Skeletal muscle cell (primary cell): ENCODE data around the gene ARL14EPL.
A peak's percentile ranks its signal among the peaks of the same experiment; 100 is the strongest.

Experiments
- DNase-seq: peaks from one replicate; pipeline ENCODE4 v3.0.0-alpha.2; 2010; ENCODE audit warnings: low read depth
- H3K4me3 ChIP-seq: 2 replicates; pipeline ENCODE4 v1.5.1; 2011; ENCODE audit warnings: low read depth, mild to moderate bottlenecking, control low read depth, low read length, moderate library complexity

Gene ARL14EPL

DNA sequence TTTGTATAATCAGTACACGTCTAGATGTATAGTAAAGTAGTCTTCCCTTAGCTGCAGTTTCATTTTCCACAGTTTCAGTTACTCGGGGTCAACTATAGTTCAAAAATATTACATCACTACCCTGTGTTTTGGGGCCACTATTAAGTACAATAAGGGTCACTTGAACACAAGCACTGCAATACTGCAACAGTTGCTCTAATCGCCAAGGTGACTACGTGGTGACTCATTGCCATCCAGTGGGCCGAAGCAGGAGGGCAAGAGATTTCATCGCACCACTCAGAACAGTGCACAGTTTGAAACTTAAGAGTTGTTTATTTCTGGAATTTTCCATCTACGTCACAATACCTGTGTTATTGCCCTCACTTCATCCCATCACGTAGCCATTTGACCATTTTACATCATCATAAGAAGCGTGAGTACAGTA is at the start of gene ARL14EPL:
Gene ARL14EPL, plus strand, starts transcription at position 379 of the 424 bp plus-strand sequence. CDS start 18,994 bp downstream, outside the sequence.
- H3K4me3 ChIP-seq, result no peak within 1 kb of the TSS
- peak; percentile 80 for DNase-seq

DNA sequence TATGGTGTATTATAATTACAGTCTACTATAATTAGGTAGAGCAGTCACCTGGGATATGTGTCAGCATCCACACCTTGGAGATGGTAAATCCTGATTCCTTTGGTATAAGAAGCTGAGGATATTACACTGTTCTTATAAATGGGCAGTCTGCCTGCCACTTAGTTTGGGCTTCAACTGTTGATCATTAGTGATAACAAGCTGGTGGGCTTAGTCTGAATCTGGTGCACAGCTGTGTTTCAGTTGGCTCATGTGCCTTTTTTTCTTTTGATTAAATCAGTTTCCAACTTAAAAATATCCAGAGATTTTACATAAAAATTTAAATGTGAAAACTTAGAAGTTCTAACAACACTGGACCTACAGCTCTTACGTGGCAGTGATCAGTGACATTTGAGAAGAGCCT is 48.8 kb upstream of the ARL14EPL start:
- DNase-seq, result no peak
- no peak overlapping the region for H3K4me3 ChIP-seq

DNA sequence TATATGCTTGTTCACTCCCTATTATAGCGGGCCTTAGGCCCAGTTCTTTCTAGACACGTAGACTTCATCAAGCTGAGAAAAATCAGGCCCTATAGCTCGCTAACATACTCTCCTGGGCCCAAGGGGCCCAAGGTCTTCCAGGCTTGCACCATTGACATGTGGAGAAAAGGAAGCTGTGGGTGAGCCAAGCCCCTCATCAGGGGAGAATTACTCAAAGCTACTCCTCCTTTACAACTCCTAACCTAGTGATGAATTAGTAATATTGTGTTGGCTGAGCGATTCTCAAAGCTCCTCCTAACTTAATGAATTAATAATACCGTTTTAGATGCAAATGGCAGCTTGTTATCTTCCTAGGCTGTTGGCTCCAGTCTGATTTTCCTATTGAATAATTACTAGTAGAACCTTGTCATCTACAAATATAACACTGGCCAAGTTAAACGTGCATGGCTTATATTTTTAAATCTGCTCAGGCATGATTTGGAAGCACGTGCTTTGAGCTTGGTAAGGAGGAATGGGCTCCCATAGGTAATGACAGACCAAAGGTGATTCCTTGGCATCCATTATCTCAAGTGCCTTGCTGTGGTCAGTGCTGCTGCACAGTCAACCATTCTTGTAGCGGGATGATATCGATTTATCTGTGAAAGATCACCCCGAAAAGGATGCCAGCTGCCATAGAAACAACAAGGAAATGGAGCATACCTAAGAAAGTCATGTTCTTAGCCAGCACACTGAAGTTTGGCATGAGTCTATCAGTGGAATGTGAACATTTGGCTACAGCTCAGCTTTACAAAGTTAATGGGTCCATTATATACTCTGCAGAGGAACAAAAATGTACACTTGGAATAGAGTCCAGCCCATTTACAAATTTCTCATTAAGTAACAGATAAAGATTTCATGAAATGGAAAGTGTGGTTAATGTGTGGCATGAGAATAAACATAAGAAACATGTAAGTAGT is 46.2 kb upstream of the ARL14EPL start:
- no peak overlapping the region for H3K4me3 ChIP-seq
- no peak for DNase-seq

DNA sequence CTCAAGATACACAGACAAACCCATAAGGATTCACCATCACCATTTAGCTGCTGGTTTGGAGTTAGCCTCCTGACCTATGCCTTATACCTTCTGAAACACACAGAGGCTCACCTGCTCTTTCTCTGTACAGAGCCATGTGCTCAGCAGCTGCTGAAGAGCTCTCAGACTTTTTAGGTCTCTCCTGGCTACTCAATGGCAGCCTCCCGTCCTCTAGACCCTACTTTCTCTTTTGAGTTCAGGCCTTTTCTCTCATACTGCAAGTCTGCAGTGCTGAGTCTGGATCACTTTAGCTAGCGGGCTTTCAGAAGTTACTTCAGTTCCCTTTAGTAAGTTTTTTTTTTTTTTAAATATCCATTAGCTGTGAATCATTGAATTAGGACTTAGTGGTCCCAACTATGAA is 44.3 kb upstream of the ARL14EPL start:
- no peak for DNase-seq
- H3K4me3 ChIP-seq, result no peak overlapping the region

DNA sequence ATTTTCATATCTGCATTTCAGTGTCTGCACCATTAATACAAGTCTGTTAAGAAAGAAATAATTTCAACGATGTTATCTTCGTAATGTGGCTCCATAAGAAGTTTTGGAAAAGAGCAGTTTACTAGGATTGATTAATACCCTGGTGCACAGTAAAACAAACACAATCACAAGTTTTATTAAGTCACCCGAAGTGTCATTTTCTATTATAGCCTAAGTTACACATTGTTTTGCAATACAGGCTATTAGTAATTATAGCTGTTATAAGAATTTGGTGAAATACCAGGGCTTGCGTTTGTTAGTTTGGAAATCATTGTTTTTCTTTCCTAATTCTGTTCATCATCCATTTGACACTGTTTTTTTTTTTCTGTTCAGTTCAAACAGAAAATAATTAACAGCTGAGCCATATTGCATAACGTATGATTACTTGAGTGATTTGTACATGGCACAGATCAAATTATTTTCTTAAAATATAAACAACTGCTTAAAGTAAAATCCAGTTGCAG is 39.4 kb upstream of the ARL14EPL start:
- no peak for DNase-seq
- no peak overlapping the region for H3K4me3 ChIP-seq

DNA sequence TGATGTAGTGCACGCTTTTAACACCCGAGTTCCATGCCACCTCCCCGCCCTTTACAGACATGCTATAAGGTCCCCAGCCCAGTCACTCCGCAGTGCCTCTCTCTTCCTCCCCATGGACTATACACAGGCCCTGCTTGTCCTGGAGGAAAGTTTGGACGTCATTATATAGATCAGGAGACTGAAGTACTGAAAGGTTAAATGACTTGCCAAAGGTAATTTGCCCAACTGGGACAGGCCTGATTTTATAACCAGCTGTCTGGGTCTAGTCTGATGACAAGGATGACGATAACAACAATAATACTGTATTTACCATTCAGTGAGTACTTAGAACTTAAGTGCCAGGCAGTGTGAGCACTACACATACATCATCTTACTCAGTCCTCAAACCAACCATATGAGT is 36.9 kb upstream of the ARL14EPL start:
- no peak overlapping the region for H3K4me3 ChIP-seq
- no peak for DNase-seq

DNA sequence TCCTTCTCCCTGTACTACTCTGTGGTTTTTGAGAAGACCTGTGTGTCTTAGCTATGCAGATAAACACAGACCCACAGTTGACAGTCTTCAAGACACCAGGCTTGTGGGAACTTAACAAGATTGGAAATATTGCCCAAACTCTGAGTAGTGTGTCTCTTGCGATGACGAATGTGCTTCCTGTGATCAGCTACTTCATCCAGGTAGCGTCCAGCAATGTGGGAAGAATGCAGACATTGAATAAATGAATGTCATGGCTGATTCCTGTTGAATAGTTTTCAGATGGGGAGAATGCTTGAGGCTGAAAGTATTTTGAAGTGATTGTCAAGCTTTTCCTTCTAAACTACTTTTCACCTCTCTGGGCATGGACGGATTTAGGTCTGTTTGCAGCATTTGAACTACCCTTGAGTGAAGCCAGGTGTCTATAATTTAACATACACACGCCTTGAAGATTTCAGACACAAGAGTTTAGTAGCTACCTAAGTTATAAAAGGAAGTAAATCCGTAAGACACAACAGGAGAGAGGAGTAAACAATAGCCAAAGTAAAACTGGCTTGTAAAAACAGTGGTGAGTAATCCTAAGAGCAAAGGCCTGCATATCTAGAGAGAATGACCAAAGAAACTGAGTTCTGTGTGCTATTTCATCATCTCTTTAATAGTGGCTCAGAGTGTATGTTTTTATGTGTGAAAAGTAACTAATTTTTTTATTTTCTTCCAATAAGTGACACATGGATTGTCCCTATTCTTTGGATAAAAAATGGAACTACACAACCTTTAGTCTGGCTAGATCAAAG is 30.0 kb upstream of the ARL14EPL start:
- DNase-seq, result no peak

DNA sequence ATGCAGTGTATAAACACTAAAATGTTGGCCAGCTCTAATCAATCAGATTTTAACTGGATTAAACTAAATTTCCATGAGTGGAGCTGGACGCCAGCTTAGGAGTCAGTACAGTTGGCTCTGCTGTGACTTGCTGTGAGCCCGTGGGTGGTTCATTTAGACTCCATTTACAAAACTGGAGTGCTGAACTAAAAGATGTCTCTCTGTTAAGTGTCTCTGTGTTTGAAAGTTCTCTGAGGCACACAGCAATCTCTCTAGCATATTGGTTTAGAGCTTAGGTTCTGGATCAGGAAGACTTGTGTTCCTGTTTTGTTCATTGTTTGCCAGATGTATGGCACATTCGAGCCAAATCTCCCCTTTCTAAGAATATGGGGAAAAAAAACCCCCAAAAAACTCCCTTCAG is 28.0 kb upstream of the ARL14EPL start:
- DNase-seq, result no peak
- H3K4me3 ChIP-seq, result no peak overlapping the region

More for the DNA sequence above, 30.0 kb upstream of the ARL14EPL start:
- no peak overlapping the region for H3K4me3 ChIP-seq

DNA sequence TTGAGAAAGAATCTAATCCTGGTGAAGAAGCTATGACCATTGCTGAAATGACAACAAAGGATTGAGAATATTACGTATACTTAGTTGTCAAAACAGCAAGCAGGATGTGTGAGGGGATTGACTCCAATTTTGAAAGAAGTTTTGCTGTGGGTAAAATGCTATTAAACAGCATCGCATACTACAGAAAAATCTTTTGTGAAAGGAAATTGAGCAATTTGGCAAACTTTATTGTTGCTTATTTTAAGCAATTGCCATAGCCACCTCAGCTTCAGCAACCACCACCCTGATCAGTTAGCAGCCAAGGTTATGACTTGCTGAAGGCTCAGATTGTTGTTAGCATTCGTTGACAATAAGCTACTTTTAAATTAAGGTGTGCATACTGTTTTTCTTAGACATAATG is 22.5 kb upstream of the ARL14EPL start:
- DNase-seq, result no peak
- no peak overlapping the region for H3K4me3 ChIP-seq

DNA sequence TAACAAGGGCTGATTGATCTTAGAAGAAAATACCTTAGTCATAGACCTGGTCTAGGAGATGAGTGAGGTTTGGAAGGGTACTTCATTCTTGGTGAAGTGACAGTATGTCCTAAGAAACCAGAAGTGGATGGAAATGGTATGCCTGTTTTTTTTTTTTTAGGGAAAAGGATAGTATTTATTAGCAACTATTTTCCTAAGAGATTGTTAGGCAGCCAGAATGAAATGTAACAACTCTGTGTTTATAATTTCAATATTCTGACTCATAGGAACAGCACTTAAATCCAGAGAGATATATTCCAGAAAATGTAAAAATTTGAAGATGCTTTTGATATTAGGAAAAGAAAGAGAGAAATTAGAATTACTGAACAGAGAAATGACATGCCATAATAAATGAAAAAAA is 21.2 kb upstream of the ARL14EPL start:
- H3K4me3 ChIP-seq, result no peak overlapping the region
- no peak for DNase-seq

DNA sequence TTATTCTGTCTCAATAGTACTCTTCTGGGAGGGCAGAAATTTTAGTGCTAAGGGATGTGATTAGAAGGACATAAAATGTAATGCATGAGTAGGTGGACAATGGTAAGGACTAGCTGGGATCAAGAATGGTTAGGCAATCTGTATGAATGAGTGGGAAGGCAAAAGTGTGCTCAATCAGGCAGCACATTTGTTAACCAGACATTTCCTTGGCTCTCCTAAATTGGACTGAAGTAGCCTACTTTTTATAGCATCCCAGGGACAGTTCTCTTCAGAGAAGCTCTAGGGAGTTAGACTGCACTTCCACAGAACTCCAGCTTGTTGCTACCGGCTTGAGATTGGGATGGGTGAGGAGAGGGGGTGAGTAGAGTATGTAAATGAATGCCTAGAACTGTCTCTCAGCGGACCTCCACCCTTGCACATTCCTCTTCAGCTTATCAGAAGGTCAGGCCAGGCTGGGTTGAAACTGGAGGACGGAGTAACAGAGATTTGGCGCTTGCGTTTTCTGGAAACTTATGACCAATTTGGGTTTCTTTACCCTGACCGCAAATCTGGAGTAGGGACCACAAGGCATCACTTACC is 19.0 kb upstream of the ARL14EPL start:
- no peak overlapping the region for H3K4me3 ChIP-seq
- DNase-seq, result peak; percentile 13

DNA sequence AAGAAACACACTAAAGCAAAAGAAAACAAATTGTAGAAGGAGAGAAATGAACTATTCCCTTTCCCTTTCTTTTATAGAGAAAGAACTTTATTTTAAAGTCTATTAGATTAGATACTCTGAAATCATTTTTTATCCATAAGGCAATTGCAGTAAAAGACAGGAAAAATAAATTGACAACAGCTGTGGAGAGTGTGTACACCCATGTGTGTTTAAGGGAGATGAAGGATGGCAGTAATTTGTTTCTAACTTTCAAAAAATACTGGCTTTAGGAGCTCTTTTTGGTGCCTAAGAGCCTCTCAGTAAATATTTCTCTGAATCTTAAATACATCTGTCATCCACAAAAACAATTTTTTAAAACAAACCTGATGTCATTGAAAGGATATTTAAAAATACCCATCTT is 18.3 kb upstream of the ARL14EPL start:
- no peak overlapping the region for H3K4me3 ChIP-seq
- no peak for DNase-seq

DNA sequence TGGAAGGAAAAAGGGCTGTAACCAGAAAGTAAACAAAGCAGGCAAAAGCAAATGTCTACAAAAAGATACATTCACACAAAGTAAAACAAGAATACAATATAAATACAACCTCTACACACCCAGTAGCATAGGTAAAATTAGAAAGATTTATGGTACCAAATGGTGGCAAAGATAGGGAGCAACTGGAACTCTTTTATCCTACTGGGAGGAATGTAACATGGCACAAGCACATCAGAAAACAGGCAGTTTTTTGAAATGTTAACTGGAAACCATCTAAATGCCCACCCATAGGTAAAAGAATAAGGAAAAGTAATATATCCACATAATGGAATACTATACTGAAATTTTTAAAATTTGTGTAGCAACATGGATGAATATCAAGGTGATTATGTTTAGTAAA is 8.7 kb upstream of the ARL14EPL start:
- H3K4me3 ChIP-seq, result no peak overlapping the region
- no peak for DNase-seq

DNA sequence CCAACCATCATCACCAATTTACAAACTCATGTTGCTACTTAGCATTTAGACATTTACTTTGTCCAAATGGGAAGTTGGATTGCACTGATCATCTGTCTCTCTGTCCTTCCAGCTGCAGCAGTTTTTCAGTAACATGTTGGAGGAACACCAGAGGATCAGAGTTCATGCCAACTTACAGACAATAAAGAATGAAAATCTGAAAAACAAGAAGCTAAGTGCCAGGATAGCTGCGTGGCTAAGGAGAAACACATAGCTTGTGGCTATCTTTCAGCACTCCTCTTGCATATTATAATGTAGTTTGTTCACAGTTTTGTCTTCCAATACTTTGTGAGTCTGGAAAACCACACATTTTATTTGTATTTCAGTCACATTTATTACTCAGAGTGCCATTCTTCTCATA is 6.4 kb upstream of the ARL14EPL start:
- DNase-seq, result no peak
- no peak overlapping the region for H3K4me3 ChIP-seq

DNA sequence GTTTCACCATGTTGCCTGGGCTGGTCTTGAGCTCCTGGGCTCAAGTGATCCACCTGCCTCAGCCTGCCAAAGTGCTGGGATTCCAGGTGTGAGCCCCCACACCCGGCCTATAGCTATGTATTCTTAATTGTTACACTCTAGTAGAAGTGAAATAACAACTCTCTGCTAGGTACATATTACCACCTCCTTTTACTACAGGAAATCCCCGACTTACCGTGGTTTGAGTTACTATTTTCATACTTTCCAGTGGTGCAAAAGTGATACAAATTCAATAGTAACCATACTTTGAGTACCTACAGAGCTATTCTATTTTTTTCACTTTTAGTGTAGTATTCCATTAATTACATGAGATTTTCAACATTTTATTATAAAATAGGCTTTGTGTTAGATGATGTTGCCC is 719 bp downstream of the ARL14EPL start:
- no peak overlapping the region for H3K4me3 ChIP-seq
- no peak for DNase-seq

DNA sequence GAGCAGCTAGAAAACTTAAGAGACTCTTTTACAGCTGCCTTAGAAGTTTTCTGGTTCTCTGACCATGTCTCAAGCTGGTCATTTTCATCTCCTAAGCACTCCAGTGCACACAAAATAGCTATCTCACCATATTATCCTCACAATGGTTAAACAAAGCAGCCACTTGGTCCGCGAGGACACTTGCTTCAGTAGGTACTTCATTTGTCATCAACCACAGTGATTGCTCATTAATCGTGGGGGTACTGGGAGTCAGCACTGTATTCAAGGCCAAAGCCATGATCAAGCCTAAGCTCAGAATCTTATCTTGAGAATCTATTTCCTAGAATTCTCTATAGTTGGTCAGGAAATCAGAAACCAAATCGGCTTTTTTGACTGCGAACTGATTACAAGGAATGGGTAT is 2.9 kb downstream of the ARL14EPL start:
- no peak overlapping the region for H3K4me3 ChIP-seq
- DNase-seq, result no peak

DNA sequence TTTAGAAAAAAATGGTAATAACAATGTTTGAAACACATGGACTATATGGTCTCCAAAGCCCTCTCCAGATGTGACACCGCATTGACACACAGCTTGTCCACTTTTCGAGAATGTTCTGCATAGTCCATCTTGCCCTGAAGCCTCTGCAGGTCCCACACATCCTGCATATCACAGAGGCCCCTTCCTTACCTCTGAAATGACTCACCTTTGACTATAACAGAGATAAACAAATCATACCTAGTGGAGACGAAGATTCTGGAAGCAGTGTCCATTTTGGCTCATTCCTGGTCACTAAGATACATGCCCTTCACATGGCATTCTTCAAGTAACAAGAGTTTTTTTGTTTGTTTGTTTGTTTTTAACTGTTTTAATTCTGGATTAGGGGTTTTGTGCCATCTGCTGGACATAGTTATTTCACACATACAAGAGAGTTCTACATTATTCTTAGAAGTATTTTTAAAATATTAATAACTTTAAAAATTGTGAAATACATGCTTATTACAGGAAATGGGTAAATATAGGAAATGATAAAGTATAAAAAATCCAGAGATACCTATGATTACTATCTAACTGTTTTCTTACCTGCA is 5.1 kb downstream of the ARL14EPL start:
- H3K4me3 ChIP-seq, result no peak overlapping the region
- DNase-seq, result no peak

DNA sequence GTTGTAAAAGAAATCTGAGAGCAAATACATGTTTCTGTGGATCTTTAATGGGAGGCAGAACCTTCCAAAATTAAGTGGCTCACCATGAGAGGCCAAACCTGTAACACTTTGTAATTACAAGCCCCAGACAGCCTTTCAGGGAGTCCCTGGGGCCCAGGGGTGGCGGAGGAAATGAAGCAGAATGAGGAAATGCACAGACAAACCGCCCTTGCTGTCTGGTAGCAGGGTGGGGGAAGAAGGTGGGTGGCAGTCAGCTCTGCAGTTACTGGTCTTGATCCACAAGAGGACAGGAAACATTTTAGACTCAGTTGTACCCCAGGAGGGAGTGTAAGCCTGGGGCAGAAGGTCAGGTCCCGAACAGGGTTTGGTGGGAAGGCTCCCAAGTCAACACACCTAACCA is 6.5 kb downstream of the ARL14EPL start:
- no peak for DNase-seq
- no peak overlapping the region for H3K4me3 ChIP-seq

DNA sequence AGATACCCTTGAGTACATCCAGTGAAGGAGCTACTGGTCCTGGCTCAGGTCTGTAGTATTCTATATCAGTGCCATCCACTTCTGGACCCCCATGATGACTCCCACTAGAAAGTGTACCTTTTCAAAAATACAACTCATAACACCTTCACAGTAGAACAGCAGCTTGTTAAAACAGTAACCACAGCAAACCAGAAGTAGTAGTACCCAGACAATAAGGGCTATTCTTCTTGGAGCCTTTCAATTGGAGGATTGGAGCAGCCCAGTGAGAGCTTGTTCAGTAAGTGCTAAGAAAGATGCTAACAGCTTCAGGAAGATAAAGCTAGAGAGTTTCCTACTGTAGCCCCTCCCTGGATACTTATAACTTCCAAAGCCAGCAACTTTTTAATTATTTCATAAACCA is 10.1 kb downstream of the ARL14EPL start:
- DNase-seq, result no peak
- H3K4me3 ChIP-seq, result no peak overlapping the region

DNA sequence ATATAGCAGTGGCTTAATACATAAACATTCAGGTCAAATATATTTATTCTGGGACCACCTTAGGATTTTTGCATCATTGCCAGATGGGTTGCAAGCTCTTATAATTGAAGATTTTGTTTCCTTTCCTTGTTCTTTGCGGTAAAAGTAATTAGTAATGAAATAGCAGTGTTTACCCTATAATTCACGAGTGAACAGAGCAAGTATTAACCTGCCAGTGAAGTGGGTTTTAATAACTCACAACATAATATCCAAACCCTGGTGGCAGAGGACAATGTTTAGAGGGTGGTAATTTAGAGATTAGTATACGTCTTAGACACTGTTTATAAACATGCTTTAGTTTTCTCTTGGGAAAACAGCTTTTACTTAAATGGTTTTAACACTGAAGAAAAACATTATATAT is 11.8 kb downstream of the ARL14EPL start:
- DNase-seq, result no peak
- H3K4me3 ChIP-seq, result no peak overlapping the region
